Common myeloid progenitor, CD34-positive (primary cell): Measurements from ENCODE around the gene MSI2.
A peak's percentile ranks its signal among the peaks of the same experiment; 100 is the strongest.

ENCODE experiments used
- CTCF ChIA-PET: fragments of 350-600 bp; sonication (Branson Sonifier 250); formaldehyde crosslinking; loops from one replicate; lab custom pipeline; 2021; ENCODE audit warnings: antibody characterized with exemption; lab: Charles Lee
- POLR2A ChIA-PET: fragments of 350-600 bp; sonication (Branson Sonifier 250); formaldehyde crosslinking; loops from one replicate; lab custom pipeline; 2021; ENCODE audit warnings: antibody characterized with exemption; lab: Charles Lee
- DNase-seq, 3 donors: peaks; one replicate each; pipeline versions ENCODE4 v3.0.0 to v3.0.0-alpha.2; 2013
- H3K27ac ChIP-seq, 2 experiments: 1 replicate in 1 of 2; 2 replicates in 1 of 2; pipeline ENCODE4 v1.7.0; 2013; ENCODE audit warnings: inconsistent platforms in 2 of 2, low read length in 2 of 2, mild to moderate bottlenecking in 2 of 2, low read depth in 1 of 2, moderate library complexity in 1 of 2; ENCODE audit not compliant: severe bottlenecking in 2 of 2, insufficient read depth in 1 of 2, poor library complexity in 1 of 2
- H3K27me3 ChIP-seq, 5 experiments: replicated peaks in 2 of 5; 1 replicate in 3 of 5; 2 replicates in 2 of 5; pipeline versions ENCODE4 v1.6.1 to v1.7.0; 2013; ENCODE audit warnings: low read length in 4 of 5, mild to moderate bottlenecking in 2 of 5, moderate library complexity in 2 of 5, inconsistent platforms in 1 of 5; ENCODE audit not compliant: insufficient read depth in 5 of 5, control insufficient read depth in 4 of 5
- H3K36me3 ChIP-seq, 4 experiments: 1 replicate in 2 of 4; 2 replicates in 2 of 4; pipeline versions ENCODE4 v1.6.1 to v1.7.0; 2013; ENCODE audit warnings: low read length in 3 of 4, control low read depth in 1 of 4, mild to moderate bottlenecking in 1 of 4; ENCODE audit not compliant: control insufficient read depth in 4 of 4, insufficient read depth in 4 of 4
- H3K4me1 ChIP-seq, 4 experiments: 1 replicate in 3 of 4; 2 replicates in 1 of 4; pipeline versions ENCODE4 v1.6.1 to v1.7.1; 2013; ENCODE audit warnings: low read length in 3 of 4, mild to moderate bottlenecking in 3 of 4, control low read depth in 1 of 4, inconsistent platforms in 1 of 4, moderate library complexity in 1 of 4; ENCODE audit not compliant: control insufficient read depth in 4 of 4, insufficient read depth in 4 of 4; ENCODE audit errors: control extremely low read depth in 1 of 4
- H3K4me3 ChIP-seq, 7 experiments: 1 replicate in 4 of 7; 2 replicates in 3 of 7; pipeline versions ENCODE4 v1.5.1 to v1.7.0; 2013; ENCODE audit warnings: mild to moderate bottlenecking in 7 of 7, low read length in 6 of 7, moderate library complexity in 6 of 7, inconsistent platforms in 2 of 7, low read depth in 2 of 7, control low read depth in 1 of 7; ENCODE audit not compliant: insufficient read depth in 4 of 7, control insufficient read depth in 1 of 7; ENCODE audit errors: extremely low read depth in 1 of 7
- H3K9me3 ChIP-seq, 5 experiments: 1 replicate in 4 of 5; 2 replicates in 1 of 5; pipeline versions ENCODE4 v1.6.1 to v1.7.1; 2013; ENCODE audit warnings: low read length in 4 of 5, mild to moderate bottlenecking in 2 of 5, inconsistent platforms in 1 of 5, low read depth in 1 of 5, moderate library complexity in 1 of 5; ENCODE audit not compliant: control insufficient read depth in 4 of 5, insufficient read depth in 2 of 5; ENCODE audit errors: control extremely low read depth in 1 of 5
- WGBS: methylation state at CpG from one replicate; pipeline ENCODE4 v1.1.5; 2013; ENCODE audit not compliant: insufficient coverage; 5-methylcytosine and 5-hydroxymethylcytosine counted together

The MSI2 gene

GRCh38 chr17:57315061-57316015 lies 59.0 kb downstream of the MSI2 start:
- Histone ChIP-seq H3K4me3 (no peak overlapping the region), H3K9me3 (no peaks in the 10 kb centered on the region), H3K27me3 (no peaks in the 10 kb centered on the region), H3K27ac (peak overlapping the region in 1 of 2 experiments; percentile 18), H3K36me3 (peaks cover 5 to 75% (median 34%) of the 10 kb centered on the region in 4 experiments), H3K4me1 (peaks cover 4 to 36% (median 23%) of the 10 kb centered on the region in 4 experiments)
- ChIA-PET CTCF (interaction anchor here (1.5 kb wide), 1 partner anchor 9 kb away, joined by 3 read pairs; no protein-coding TSS in a partner anchor), POLR2A (no interaction called here)
- no peak for DNase-seq
- WGBS, result 90% methylated on average over 8 of the region's 16 CpGs

DNA sequence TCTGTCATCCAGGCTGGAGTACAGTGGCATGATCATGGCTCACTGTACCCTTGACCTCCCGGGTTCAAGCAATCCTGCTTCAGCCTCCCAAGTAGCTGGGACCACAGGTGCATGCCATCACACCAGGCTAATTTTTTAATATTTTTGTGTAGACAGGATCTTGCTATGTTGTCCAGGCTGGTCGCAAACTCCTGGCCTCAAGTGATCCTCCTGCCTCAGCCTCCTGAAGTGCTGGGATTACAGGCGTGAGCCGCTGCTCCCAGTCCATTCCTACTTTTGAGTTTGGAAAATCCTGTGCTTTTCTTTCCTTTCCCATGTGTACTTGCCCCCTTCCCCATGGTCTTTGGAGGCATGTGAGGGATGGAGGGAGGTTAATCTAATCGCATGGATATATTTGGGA lies 60.0 kb downstream of the MSI2 start:
- Histone ChIP-seq H3K9me3 (no peaks in the 10 kb centered on the region), H3K4me1 (peaks cover 2 to 27% (median 14%) of the 10 kb centered on the region in 4 experiments), H3K4me3 (no peak overlapping the region), H3K27ac (peak overlapping the region in 1 of 2 experiments; percentile 18), H3K36me3 (peaks cover 6 to 73% (median 36%) of the 10 kb centered on the region in 4 experiments), H3K27me3 (no peaks in the 10 kb centered on the region)
- DNase-seq, result no peak
- POLR2A ChIA-PET, result no interaction called here
- CTCF ChIA-PET, result interaction anchor here (1.5 kb wide), 1 partner anchor 10 kb away, joined by 3 read pairs; no protein-coding TSS in a partner anchor
- 96% methylated on average over 4 of the region's 5 CpGs for WGBS

DNA sequence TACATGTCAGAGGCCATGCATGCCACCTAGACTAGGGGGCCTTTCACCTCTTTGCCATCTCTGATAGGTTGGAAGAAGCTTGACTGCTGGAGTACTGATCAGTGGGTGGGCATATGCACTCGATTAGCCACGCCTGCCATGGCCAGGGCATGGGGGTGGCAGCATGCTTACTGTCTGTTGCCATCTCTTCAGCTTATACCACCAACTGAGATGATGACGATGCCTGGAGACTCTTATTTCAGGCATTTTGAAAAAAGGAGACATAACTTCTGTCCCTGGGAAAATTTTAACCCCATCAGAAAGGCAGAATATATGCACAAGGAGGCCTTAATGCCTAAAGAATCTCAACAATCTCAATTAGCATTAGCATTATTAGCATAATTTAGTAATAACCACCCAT lies 60.8 kb downstream of the MSI2 start:
- Histone ChIP-seq H3K4me1 (peaks cover 2 to 21% (median 8%) of the 10 kb centered on the region in 4 experiments), H3K36me3 (peaks cover 6 to 76% (median 34%) of the 10 kb centered on the region in 4 experiments), H3K4me3 (no peak overlapping the region), H3K9me3 (no peaks in the 10 kb centered on the region), H3K27me3 (no peaks in the 10 kb centered on the region), H3K27ac (no peak overlapping the region)
- no peak for DNase-seq
- whole genome bisulfite sequencing, result 100% methylated on average over 1 of the region's 3 CpGs
- CTCF ChIA-PET, result no interaction called here
- POLR2A ChIA-PET, result no interaction called here

DNA sequence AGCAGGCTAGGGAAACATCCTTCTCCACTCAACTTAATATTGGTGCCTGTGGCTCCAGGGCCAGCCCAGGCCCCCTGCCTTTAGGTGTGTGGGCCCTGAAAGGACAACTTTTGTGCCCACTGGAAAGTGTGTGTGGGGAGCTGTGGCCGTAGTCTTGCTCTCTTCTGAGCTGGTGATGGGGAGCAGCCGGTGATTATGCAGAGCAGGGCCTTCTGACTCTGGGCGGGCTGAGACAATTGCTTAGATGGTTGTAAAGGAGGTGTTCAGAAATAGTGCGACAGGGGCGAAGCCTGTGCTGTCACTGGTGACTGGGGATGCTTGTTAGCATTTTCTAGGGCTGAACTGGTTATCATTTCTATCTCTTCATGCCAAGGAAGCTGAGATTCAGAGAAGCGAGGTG lies 62.6 kb downstream of the MSI2 start:
- no peaks in the 10 kb centered on the region for H3K9me3 ChIP-seq
- no peaks in the 10 kb centered on the region for H3K27me3 ChIP-seq
- ChIA-PET CTCF (no interaction called here), POLR2A (no interaction called here)
- H3K4me1 ChIP-seq, result peaks cover 0 to 13% (median 1%) of the 10 kb centered on the region in 4 experiments
- WGBS, result 95% methylated on average over 5 of the region's 6 CpGs
- H3K36me3 ChIP-seq, result peaks cover 6 to 80% (median 36%) of the 10 kb centered on the region in 4 experiments
- no peak for DNase-seq
- H3K4me3 ChIP-seq, result no peak overlapping the region
- no peak overlapping the region for H3K27ac ChIP-seq

DNA sequence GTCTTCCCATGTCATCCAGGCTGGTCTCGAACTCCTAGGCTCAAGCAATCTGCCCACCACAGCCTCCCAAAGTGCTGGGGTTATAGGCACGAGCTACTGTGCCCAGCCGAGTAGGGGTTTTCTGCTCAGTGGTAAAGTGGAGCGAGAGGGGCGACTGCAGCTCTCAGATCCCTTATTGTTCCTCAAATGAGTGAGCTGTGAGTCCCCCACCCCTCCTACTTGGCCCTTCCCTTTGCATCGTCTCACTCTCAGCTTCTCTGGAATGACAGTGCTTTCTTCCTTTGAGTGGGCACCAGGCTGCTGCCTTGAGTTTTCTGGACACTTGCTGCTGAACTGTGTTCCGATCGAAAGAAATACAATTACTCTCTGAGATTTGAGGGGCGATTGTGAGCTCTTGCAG lies 63.5 kb downstream of the MSI2 start:
- H3K4me3 ChIP-seq, result no peak overlapping the region
- H3K27me3 ChIP-seq, result no peaks in the 10 kb centered on the region
- peak in 1 of 3 donors; percentile 16 for DNase-seq
- peaks cover 0 to 13% (median 1%) of the 10 kb centered on the region in 4 experiments for H3K4me1 ChIP-seq
- ChIA-PET CTCF (no interaction called here), POLR2A (no interaction called here)
- peak overlapping the region in 1 of 2 experiments; percentile 6 for H3K27ac ChIP-seq
- WGBS, result 74% methylated on average over 7 of the region's 9 CpGs
- H3K9me3 ChIP-seq, result no peaks in the 10 kb centered on the region
- peaks cover 9 to 84% (median 40%) of the 10 kb centered on the region in 4 experiments for H3K36me3 ChIP-seq

GRCh38 chr17:57323391-57323790 lies 67.1 kb downstream of the MSI2 start:
- no peak overlapping the region for H3K27ac ChIP-seq
- peaks cover 17 to 80% (median 52%) of the 10 kb centered on the region in 4 experiments for H3K36me3 ChIP-seq
- 97% methylated on average over 7 of the region's 10 CpGs for WGBS
- no peak for DNase-seq
- H3K4me1 ChIP-seq, result peaks cover 0 to 27% (median 9%) of the 10 kb centered on the region in 4 experiments
- no peaks in the 10 kb centered on the region for H3K27me3 ChIP-seq
- POLR2A ChIA-PET, result no interaction called here
- H3K9me3 ChIP-seq, result no peaks in the 10 kb centered on the region
- CTCF ChIA-PET, result interaction anchor here (1.2 kb wide), 1 partner anchor 19 kb away, joined by 3 read pairs; no protein-coding TSS in a partner anchor
- no peak overlapping the region for H3K4me3 ChIP-seq

DNA sequence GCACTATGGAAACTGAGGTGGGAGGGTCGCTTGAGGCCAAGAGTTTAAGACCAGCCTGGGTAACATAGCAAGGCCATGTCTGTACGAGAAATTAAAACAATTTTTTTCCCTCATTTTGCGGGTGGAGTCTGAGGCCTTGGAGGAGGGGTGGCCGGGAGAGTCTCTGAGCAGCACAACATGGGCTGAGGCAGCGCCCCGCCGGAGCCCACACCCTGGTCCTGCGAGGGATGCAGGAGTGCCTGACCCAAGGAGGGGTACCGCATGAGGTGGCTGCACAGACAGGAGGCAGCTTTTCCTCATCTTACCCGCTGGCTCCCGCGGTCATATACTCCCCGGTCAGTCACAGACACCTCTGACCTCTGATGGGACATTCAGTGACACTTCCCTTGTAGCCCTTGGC lies 67.7 kb downstream of the MSI2 start:
- Histone ChIP-seq H3K27me3 (no peaks in the 10 kb centered on the region), H3K4me3 (no peak overlapping the region), H3K4me1 (peaks cover 0 to 25% (median 10%) of the 10 kb centered on the region in 4 experiments), H3K36me3 (peaks cover 16 to 77% (median 51%) of the 10 kb centered on the region in 4 experiments), H3K9me3 (no peaks in the 10 kb centered on the region), H3K27ac (no peak overlapping the region)
- DNase-seq, result no peak
- POLR2A ChIA-PET, result no interaction called here
- CTCF ChIA-PET, result interaction anchor here (1.2 to 1.6 kb wide), 2 partner anchors 19 to 81 kb away, joined by 3 to 4 read pairs; no protein-coding TSS in a partner anchor
- 100% methylated on average over 11 of the region's 13 CpGs for WGBS
